HG02763 (cell line): ENCODE data around the gene ZNF277.

Experiments used
- ATAC-seq: cut with Tn5 transposase; IDR thresholded peaks from one replicate; pipeline ENCODE4 v1.9.1; 2021; ENCODE audit warnings: mild to moderate bottlenecking, moderate library complexity; ENCODE audit not compliant: unreplicated experiment

ZNF277 gene

DNA sequence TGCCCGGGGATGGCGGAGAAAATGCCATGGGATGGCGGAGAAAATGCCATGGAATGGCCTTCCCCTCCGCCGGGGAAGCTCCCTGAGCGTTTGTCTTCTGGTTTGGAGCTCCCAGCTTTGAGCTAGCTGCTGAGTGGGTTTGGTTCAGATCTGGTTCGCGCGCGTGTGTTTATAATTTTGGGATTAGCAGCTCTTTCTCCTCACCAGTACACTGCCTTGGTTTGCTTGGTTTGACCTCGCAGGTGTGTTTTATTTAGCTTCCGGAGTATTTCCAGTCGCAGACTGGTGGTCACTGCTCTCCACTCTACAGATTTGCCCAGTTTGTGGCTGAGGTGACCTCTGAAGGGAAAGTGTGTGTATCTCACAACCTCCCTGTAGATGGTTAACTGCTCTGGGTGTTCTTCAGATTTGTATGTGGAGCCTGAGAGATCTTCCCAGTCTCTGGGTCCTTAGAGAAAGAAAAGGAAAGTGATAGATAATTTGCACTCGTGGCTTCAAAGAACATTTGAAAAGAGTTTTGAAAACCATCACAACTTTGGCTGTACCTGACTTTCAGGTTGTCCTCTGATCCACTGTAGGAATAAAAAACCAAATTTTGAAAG, 597 bp downstream of the ZNF277 start:
- no peak for ATAC-seq

DNA sequence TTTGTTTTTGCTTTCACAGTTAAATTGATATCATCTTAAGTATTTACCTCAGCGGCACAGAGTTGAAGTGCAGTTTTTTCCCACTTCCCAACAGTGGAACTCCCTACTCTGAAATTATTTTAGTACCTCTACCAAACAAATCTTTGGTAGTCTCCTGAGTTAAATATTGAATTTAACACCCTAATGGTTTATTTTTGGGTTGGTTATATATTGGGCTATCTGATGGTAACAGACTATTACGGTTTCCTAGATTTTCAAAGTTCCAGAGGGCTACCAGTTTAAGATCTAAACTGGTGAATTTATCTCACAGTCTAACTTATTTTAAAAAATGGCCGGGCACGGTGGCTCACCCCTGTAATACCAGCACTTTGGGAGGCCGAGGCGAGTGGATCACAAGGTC, 1.3 kb downstream of the ZNF277 start:
- ATAC-seq: no peak

DNA sequence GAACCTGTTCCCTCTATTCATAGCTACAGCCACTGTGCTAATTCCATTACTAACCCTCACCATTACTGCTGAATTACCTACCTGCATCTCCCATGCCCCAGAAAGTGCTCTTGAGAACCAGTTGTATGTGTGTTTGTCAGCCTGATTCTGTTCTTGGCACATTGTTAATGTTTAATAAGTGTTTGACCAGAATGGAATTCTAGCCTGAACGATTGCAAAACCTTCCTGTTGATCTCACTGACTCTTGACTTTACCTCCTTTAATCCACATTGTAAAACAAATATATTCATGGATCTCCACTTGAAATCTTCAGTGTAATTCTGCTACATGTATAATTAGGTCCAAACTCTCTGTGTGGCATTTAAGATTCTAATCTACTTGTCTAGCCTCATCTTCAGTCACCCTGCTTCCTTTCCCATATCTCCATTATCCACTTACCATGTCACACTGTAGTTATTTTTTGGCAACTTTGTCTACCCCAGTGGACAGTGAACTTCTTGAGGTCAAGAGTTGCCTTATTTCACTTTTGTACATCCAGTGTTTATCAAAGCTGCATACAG, 4.9 kb downstream of the ZNF277 start:
- no peak for ATAC-seq

DNA sequence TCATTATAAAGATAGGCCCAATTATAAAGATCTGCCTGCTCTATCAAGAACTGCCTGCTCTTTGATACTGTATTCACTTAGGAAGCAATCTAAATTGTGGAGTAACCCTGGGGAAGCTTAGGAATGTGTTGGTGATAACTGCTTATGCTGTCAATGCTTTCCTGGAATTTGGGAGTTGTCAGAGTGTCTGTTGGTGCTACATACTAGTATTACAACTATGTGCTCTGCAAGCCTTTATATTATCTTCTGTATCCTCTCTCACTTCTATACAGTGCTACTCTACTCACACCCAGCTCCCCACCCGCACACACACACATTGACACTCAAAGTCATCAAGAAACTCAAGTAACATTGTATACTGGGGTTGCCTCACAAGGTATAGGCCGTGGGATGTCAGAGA, 6.1 kb downstream of the ZNF277 start:
- no peak for ATAC-seq

DNA sequence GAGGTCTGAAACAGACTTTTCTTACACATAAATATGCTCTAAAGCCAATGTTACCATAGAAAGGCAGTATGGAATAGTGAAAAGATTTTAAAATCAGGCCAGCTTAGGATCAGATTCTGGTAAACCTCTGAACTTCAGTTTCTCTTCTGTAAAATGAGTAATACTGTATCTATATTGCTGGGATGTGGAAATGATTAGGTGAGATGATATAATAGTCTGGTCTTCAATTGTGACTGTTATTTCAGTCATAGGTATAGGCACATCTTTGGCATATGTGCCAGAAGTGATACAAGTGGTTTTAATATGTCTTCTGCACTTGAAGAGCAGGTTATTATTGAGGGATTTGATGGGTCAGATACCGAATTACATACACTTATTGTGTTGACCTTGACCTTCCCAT, 7.2 kb downstream of the ZNF277 start:
- ATAC-seq: no peak

DNA sequence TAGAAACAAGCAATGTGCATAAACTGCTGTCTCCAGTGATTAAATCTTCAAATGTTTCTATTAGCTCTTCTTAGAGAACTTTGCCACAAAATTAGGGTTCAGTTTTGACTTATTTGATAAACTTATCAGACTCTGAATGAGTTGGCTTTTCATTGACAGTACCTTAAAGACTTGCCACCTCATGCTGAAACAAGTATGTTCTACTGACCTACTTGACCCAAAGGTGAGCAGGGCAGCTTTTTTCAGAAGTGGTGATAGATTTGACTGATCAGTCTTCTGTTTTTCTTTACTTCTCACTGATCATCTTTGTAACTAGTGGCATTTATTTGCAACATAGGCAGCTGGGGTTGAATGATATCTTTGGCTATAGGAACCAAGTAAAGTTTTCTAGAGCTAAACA, 7.8 kb downstream of the ZNF277 start:
- ATAC-seq: no peak

DNA sequence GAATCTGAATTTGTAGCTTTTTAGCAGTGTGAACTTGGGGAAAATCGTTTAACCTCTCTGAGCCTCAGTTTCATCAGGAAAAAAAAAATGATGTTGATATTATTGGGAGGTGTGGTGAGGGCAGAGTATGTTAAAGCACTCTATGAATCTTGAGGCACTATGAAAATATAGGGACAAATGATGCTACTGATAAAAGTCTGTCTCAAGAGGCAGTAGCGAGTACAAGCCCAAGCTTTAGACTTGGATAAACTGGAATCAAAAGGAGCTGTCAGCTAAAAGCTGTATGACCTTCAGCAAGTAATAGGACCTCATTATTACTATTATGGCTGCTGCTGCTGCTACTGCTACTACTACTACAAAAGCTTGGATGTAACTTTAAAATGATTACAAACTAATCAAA, 8.4 kb downstream of the ZNF277 start:
- no peak for ATAC-seq

DNA sequence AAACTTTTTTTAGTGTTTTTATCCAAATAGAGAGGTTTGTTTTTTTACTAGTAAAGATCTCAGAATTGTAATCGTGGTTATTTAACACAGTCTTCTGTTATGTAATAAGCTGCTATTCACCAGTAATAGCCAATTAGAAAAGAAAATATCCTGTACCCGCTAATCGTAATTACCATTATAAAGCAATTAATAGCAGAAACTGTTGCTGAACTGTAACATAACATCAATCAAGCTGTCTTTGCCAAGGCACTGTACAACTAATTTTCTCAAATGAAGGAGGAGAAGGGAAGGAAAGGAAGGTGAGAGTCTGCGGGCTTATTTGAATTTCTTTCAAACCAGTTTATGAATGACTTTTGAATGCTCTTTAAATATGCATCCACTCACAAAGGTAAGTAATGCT, 9.3 kb downstream of the ZNF277 start:
- ATAC-seq: no peak

DNA sequence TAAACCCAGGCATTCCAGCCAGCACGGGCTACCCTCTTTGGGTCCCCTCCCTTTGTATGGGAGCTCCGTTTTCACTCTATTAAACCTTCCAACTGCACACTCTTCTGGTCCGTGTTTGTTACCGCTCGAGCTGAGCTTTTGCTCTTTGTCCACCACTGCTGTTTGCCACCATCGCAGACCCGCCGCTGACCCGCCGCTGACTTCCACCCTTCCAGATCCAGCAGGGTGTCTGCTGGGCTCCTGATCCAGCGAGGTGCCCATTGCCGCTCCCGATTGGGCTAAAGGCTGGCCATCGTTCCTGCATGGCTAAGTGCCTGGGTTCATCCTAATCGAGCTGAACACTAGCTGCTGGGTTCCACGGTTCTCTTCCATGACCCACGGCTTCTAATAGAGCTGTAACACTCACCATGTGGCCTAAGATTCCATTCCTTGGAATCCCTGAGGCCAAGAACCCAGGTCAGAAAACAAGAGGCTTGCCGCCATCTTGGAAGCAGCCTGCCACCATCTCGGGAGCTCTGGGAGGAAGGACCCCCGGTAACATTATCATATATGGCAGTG, 14.5 kb downstream of the ZNF277 start:
- no peak for ATAC-seq

DNA sequence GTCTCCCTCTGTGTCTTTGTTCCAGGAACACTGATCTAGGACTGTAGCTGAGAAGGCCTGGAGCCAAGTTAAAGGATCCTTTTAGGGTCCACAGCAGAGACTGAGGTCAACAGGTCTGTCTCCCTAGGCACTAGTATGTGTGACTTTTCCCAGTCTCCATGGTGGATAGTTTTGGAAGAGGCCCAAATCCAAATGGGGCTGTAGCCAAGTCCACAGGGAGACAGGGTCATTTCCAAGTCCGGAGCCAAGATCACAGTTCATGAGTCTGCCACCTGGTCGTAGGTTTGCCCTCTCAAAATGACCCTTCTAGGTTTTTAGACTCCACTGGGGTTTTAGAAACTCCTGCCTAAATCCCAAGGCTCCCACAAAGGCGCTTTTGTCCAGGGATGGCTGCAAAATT, 16.8 kb downstream of the ZNF277 start:
- ATAC-seq: no peak

DNA sequence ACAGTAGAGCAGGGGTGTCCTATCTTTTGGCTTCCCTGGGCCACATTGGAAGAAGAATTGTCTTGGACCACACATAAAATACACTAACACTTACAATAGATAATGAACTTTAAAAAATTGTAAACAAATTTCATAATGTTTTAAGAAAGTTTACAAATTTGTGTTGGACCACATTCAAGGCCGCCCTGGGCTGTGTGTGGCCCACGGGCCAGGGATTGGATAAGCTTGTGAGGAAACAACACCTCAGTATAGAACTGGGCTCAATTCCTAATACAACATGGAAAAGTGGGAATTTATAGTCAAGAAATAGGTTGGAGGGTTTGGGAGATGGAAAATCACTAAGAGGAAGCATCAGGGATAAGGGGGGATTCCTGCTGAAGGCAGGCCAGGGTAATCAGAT, 17.7 kb downstream of the ZNF277 start:
- ATAC-seq: no peak

DNA sequence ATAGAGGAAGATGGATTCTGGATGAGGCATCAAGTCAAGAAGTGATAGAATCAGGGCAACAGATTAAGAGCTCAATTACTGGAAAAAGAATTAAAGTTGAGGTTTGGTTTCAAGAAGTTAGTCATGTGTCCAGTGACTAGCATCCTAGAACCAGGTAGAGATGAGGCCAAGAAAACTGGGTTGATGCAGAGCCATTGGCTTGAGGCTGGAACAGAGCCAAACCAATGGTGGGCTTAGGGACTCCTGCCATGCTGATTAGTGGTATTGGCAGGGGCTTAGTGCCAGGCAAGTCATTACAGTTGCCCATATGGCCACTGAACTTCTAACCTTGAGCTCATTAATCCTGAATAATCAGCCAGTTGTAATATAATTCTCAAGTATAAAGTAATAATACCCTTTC, 18.5 kb downstream of the ZNF277 start:
- no peak for ATAC-seq

DNA sequence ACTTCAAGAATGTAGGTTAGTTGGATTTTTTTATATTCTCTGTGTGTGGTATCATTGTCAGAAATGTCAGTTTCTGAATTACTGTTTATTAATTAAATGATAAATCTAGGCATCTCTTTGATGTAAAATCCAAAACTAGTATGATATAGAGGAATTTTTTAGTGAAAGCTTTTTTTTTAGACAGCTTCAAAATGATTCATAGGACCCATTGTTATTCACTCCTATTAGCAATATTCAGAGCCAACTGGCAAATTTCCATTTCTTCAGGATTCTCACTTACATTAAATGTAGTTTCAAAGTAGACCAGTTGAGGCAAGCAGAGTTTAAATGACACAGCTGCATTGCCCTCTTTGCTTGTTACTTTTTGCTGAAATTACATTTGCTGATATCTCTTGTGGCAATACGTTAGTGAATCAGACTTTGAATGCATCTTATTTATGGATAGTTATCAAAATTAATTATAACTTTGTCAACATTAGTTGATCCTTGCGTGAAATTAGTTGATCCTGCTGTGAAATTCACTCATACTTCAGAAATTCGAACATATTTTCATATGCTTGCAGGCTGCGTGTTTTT, 20.3 kb downstream of the ZNF277 start:
- ATAC-seq: no peak

DNA sequence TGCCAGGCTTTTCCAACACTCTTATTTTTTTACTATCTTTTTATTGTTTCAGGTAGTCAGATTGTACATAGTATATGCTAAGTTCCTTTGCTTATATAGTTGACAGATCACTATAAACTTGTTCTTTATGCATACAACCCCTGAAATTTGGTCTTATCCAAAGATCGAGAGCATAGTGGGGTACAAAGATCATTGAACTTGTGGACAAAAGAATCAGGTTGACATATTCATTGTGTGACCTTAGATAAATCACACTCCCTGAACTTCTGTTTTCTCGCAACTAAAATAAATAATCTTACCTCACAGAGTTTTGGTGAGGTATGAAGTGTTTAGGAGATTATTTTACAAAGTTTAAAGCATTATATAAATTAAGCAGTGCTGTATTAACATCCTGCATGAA, 22.1 kb downstream of the ZNF277 start:
- ATAC-seq: no peak

DNA sequence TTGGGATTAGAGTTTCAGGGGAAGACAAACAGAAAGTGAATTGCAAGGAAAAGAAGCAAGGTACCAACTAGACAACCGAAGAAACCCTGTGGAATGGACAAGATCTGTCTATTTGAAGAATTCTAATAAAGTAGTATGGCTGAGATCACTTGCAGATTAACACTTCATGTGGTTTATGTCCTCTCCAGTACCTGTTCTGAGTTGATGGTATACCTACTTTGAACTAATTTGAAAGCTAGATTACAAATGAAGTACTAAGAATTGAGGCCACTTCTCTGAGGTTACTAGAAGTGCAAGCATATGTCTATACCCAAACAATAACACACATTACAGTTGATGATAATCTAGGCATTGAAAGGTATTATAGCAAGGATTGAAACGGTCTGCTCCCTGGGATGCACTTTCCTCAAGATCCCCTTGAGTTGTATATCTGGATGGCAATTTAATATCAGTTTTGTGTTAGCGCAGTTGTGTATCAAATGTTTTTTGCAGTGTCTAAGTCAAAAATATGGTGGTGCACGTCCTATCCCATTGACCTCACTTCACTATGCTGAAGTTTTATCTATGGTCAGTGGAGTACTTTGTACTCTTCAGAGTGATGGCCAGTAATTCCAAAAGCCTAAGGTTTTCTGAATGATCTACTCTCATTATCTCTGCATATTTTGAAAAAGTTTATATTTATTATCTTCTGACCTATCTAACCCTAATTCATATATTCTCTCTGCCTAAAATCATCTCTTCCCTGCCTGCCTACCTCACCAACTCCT, 25.9 kb downstream of the ZNF277 start:
- no peak for ATAC-seq

DNA sequence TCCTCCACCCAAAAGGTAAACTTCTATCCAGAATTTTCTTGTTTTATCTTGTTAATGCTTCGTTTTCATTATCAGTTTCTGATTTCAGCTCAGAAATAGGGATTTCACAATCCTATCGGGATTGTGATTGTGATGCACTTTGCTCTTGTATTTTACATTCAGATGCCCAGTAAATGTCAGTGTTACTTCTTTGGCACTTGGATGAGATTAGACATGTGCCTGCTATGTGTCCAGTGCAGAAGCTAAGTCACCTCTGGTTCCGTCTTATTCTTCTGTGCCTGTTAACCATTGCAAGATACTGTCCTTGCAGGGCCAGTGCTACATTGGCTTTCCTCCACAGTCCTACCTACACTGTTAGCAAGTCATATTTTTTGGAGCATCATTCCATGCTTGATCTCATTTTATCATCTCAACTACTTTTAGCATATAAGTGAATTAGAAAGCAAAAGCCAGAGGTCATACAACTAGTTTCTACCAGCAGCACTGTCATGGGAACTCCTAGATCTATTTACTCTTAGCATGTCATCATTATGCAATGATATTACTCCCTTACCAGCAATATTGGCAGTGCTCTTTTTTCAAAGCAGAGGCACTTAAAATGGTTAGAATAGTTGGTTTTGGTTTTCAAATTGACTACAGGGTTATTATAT, 26.7 kb downstream of the ZNF277 start:
- ATAC-seq: no peak

DNA sequence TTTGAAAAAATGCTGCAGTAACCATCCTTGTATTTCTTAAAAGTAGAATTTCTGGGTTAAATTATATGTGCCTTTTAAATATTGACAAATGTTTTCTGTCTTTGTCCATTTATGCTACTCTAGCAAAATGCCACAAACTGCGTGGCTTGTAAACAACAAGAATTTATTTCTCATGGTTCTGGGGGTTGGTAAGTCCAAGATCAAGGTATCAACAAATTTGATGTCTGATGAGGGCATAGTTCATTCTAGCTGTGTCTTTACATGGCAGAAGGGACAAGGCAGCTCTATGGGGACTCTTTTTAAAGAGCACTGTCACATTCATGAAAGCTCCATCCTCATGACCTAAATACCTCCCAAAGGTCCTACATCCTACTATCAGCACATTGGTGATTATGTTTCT, 27.7 kb downstream of the ZNF277 start:
- ATAC-seq: no peak

DNA sequence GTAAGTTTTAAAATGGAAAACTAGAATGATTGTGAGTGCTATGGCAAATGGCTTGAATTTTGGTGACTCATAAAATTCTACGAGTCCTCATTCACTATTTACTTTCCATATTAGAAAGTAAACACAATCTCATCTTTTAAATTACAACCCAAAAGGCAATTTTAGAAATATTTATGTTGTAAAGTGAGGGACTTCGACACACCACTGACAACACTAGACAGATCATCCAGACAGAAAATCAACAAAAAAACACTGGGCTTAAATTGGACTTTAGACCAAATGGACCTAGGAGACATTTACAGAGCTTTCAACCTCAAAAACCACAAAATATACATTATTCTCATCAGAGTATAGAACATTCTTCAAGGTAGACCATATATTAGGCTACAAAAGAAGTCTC, 30.1 kb downstream of the ZNF277 start:
- ATAC-seq: no peak

DNA sequence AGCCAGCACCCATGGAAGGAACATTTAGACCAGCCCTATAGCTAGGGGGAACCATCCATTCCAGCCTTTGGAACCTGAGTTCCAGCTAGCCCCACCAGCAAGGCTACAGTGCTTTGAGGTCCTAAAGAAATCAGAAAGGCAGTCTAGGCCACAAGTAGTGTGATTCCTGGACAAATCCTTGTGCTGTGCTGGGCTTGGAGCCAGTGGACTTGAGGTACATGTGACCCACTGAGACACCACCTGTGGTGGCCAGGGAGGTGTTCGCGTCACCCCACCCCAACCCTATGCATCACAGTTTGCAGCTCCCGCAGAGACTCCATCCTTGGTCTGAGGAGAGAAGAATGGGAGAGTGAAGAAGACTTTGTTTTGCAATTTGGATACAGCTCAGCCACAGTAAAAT, 31.8 kb downstream of the ZNF277 start:
- no peak for ATAC-seq

DNA sequence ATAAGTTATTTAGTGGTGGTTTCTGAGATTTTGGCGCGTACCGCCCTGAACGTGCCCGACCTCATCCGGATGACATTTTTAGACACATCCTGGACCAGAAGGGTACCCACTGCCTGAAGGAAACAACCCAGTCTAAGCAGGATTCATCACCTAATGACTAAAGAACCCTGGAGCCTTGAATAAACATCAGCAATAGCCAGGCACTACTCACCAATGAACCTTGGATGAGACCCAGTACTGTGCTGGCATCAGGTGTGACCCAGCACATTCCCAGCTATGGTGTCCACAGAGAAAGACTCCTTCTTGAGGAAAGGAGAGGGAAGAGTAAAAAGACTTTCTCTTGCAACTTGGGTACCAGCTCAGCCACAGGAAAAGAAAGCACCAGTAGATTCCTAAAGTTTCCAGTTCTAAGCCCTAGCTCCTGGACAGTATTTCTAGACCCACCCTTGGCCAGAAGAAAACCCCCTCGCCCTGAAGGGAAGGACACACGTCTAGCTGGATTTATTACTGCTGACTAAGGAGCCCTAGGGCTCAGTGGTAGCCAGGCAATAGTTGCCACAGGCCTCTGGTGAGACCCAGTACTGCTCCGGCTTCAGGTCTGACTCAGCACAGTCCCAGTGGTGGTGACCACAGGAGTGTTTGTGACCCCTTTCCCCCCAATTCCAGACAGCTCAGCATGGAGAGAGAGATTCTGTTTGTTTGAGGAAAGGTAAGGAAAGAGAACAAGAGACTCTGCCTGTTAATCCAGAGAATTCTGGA, 32.5 kb downstream of the ZNF277 start:
- no peak for ATAC-seq

DNA sequence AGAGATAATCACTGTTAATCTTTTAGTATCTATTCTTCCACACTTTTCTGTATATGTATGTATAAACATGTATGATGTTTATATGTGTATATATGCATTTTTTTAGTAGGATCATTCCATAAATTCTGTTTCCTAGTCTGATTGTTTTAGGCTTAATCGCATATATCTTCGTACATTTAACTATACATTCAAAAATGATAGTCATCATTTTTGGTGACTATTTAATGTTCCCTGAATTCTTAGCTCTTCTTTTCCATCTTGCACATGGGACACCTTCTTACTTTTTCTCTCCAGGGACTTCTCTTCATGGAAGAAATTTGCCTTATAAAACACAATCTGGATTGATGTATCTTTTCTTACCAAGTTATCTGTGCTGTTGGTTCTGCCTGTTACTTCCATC, 42.1 kb downstream of the ZNF277 start:
- no peak for ATAC-seq
